SK-N-SH (cell line): ENCODE results near the gene KAT6B. TPM values are rescaled to one million over a fixed set of nuclear protein-coding genes. Genes with fewer than 3 reads are reported as not detected.

Experiments used
- CTCF ChIA-PET: fragments of 300-600, 350-600 bp; formaldehyde crosslinking; extraction: SDS; loops from one replicate; lab custom pipeline; 2021; lab: Yijun Ruan, JAX
- POLR2A ChIA-PET: fragments of 350-600 bp; sonication (Branson Sonifier 250); formaldehyde crosslinking; extraction: SDS; loops from one replicate; lab custom pipeline; 2020; ENCODE audit warnings: antibody characterized with exemption, inconsistent platforms; lab: Yijun Ruan, JAX
- DNase-seq: peaks from one replicate; pipeline ENCODE4 v3.0.0; 2012
- H2AFZ ChIP-seq: fragments of 200-600 bp; sonication (generic); 2 replicates; pipeline ENCODE4 v1.8.1; 2016; ENCODE audit warnings: antibody characterized with exemption, mild to moderate bottlenecking, low read depth
- H3F3A ChIP-seq: fragments of 200-600 bp; sonication (generic); replicated peaks from 2 replicates; pipeline ENCODE3; 2016; ENCODE audit warnings: antibody characterized with exemption, mild to moderate bottlenecking; ENCODE audit not compliant: insufficient read depth
- H3K27ac ChIP-seq, 2 experiments: fragments of 200-500 bp in 1 of 2; fragments of 200-600 bp in 1 of 2; sonication (Bioruptor generic) in 1 of 2; sonication (generic), shearing (Covaris generic) in 1 of 2; 2 replicates each; pipeline versions ENCODE4 v1.5.1 to v1.6.1; 2014 to 2016; ENCODE audit warnings: low read depth in 2 of 2, inconsistent platforms in 1 of 2, low read length in 1 of 2, mild to moderate bottlenecking in 1 of 2, mixed read lengths in 1 of 2
- H3K27me3 ChIP-seq: fragments of 200-600 bp; sonication (generic), shearing (Covaris generic); 2 replicates; pipeline ENCODE4 v1.6.1; 2016; ENCODE audit warnings: mixed run types; ENCODE audit not compliant: insufficient read depth
- H3K36me3 ChIP-seq, 2 experiments: fragments of 200-500 bp in 1 of 2; fragments of 200-600 bp in 1 of 2; sonication (Bioruptor generic) in 1 of 2; sonication (generic) in 1 of 2; replicated peaks in 1 of 2; 2 replicates each; pipeline versions ENCODE3 to v1.5.1; 2014 to 2016; ENCODE audit warnings: low read length in 1 of 2, mild to moderate bottlenecking in 1 of 2; ENCODE audit not compliant: insufficient read depth in 2 of 2, control insufficient read depth in 1 of 2
- H3K4me1 ChIP-seq, 2 experiments: fragments of 200-500 bp in 1 of 2; fragments of 200-600 bp in 1 of 2; sonication (Bioruptor generic) in 1 of 2; sonication (generic), shearing (Covaris generic) in 1 of 2; 2 replicates each; pipeline versions ENCODE4 v1.5.1 to v1.6.1; 2014 to 2016; ENCODE audit warnings: low read depth in 1 of 2, low read length in 1 of 2, mixed run types in 1 of 2; ENCODE audit not compliant: insufficient read depth in 2 of 2, control insufficient read depth in 1 of 2
- H3K4me2 ChIP-seq: fragments of 200-600 bp; sonication (generic), shearing (Covaris generic); 2 replicates; pipeline ENCODE4 v1.6.1; 2017; ENCODE audit warnings: mixed run types
- H3K4me3 ChIP-seq, 2 experiments: fragments of 200-500 bp in 1 of 2; fragments of 200-600 bp in 1 of 2; sonication (Bioruptor generic) in 1 of 2; sonication (generic), shearing (Covaris generic) in 1 of 2; 2 replicates each; pipeline versions ENCODE4 v1.5.1 to v1.8.1; 2014 to 2016; ENCODE audit warnings: low read depth in 2 of 2, inconsistent platforms in 1 of 2, low read length in 1 of 2, mild to moderate bottlenecking in 1 of 2, mixed read lengths in 1 of 2, moderate library complexity in 1 of 2
- H3K79me2 ChIP-seq: fragments of 200-600 bp; sonication (generic); 2 replicates; pipeline ENCODE4 v1.8.1; 2017; ENCODE audit warnings: mild to moderate bottlenecking; ENCODE audit not compliant: insufficient read depth
- H3K9ac ChIP-seq: fragments of 200-600 bp; sonication (generic); 2 replicates; pipeline ENCODE4 v1.6.1; 2017; ENCODE audit warnings: mixed run types
- H3K9me2 ChIP-seq: fragments of 200-600 bp; sonication (generic); 2 replicates; pipeline ENCODE4 v1.6.1; 2017; ENCODE audit warnings: mixed run types
- H3K9me3 ChIP-seq: fragments of 200-600 bp; sonication (generic); 2 replicates; pipeline ENCODE4 v1.6.1; 2017; ENCODE audit warnings: mixed run types, mild to moderate bottlenecking, moderate library complexity
- H4K20me1 ChIP-seq: fragments of 200-600 bp; sonication (generic); 2 replicates; pipeline ENCODE4 v1.6.1; 2017; ENCODE audit warnings: mild to moderate bottlenecking, mixed run types; ENCODE audit not compliant: insufficient read depth
- CHD2 ChIP-seq: fragments of 150-350 bp; IDR thresholded peaks from 2 replicates; pipeline ENCODE4 v1.6.1; 2018; ENCODE audit warnings: low read length; ENCODE audit not compliant: partially characterized antibody
- ELF1 ChIP-seq: IDR thresholded peaks from 2 replicates; pipeline ENCODE4 v1.4.0; 2012
- FOSL2 ChIP-seq: IDR thresholded peaks from 2 replicates; pipeline ENCODE4 v1.4.0; 2012; ENCODE audit warnings: low read depth, mild to moderate bottlenecking, moderate library complexity, borderline replicate concordance
- GABPA ChIP-seq: IDR thresholded peaks from 2 replicates; pipeline ENCODE4 v1.4.0; 2012; ENCODE audit warnings: low read depth, mild to moderate bottlenecking
- GATA2 ChIP-seq: sonication (generic); formaldehyde crosslinking; IDR thresholded peaks from 2 replicates; pipeline ENCODE4 v1.5.0; 2020; ENCODE audit warnings: mild to moderate bottlenecking, missing genetic modification reagents
- MAX ChIP-seq: IDR thresholded peaks from 2 replicates; pipeline ENCODE4 v1.4.0; 2012; ENCODE audit warnings: low read depth
- NFIC ChIP-seq: IDR thresholded peaks from 2 replicates; pipeline ENCODE4 v1.4.0; 2012; ENCODE audit warnings: borderline replicate concordance
- RAD21 ChIP-seq: IDR thresholded peaks from 2 replicates; pipeline ENCODE4 v1.6.1; 2012; ENCODE audit warnings: mild to moderate bottlenecking, low read length
- RFX5 ChIP-seq: IDR thresholded peaks from 2 replicates; pipeline ENCODE4 v1.6.1; 2012; ENCODE audit warnings: mild to moderate bottlenecking, improper control_type of control experiment, low read length
- RXRA ChIP-seq: IDR thresholded peaks from 2 replicates; pipeline ENCODE4 v1.4.0; 2012; ENCODE audit warnings: low read depth, mild to moderate bottlenecking, borderline replicate concordance
- SIN3A ChIP-seq: IDR thresholded peaks from 2 replicates; pipeline ENCODE4 v1.6.1; 2012; ENCODE audit warnings: low read depth, mild to moderate bottlenecking, low read length, moderate library complexity, borderline replicate concordance
- TCF12 ChIP-seq: IDR thresholded peaks from 2 replicates; pipeline ENCODE4 v1.4.0; 2012
- USF2 ChIP-seq: fragments of 150-350 bp; IDR thresholded peaks from 2 replicates; pipeline ENCODE4 v1.6.1; 2017; ENCODE audit warnings: antibody characterized with exemption, low read length, low read depth, borderline replicate concordance
- YY1 ChIP-seq: IDR thresholded peaks from 2 replicates; pipeline ENCODE4 v1.4.0; 2012; ENCODE audit warnings: low read depth, mild to moderate bottlenecking
- ZBTB33 ChIP-seq: IDR thresholded peaks from 2 replicates; pipeline ENCODE4 v1.4.0; 2012; ENCODE audit warnings: low read depth, borderline replicate concordance
- WGBS: methylation state at CpG from one replicate; pipeline ENCODE4 v1.1.6; 2017; ENCODE audit warnings: low lambda C conversion rate; 5-methylcytosine and 5-hydroxymethylcytosine counted together
- polyA plus RNA-seq, 3 experiments: library from polyadenylated mRNA; depleted of rRNA; stranded (reverse); fragments of >200 nt; gene quantifications; 2 replicates each; pipeline ENCODE4 v1.2.3, GENCODE V29; 2012
- TF ChIP-seq, protein P1 (sequence below): fragments of 150-350 bp; IDR thresholded peaks from 2 replicates; pipeline ENCODE4 v1.6.1; 2016; ENCODE audit warnings: mild to moderate bottlenecking, low read depth, low read length
- TF ChIP-seq, protein P2 (sequence below): IDR thresholded peaks from 2 replicates; pipeline ENCODE4 v1.6.1; 2012; ENCODE audit warnings: mild to moderate bottlenecking, low read depth, low read length, moderate library complexity

Gene KAT6B
- polyA plus RNA-seq, 1 of the 3 experiments (the other 2 are of a cell fraction), result 4.3 TPM

- 93% methylated on average over 1 of the region's 1 CpG for WGBS
- Histone ChIP-seq H3K36me3 (no peaks in the 10 kb centered on the region), H3K4me1 (peaks cover 6 to 13% of the 10 kb centered on the region in 2 experiments; a peak in 3 of 4 replicates), H3K9ac (no peak overlapping the region; the same call in 1 of the 2 replicates), H3K79me2 (peaks cover 67% of the 10 kb centered on the region), H3K27me3 (no peaks in the 10 kb centered on the region), H3K4me3 (no peak overlapping the region), H3K9me2 (no peaks in the 10 kb centered on the region), H3F3A (peaks cover 11% of the 10 kb centered on the region), H2AFZ (no peak overlapping the region), H3K4me2 (peak overlapping the region; percentile 53; the same call in 1 of the 2 replicates), H4K20me1 (peaks cover 28% of the 10 kb centered on the region), H3K9me3 (no peaks in the 10 kb centered on the region), H3K27ac (peak overlapping the region in 1 of 2 experiments; percentile 77; a peak in 2 of 4 replicates)
- ChIA-PET CTCF (no interaction called here), POLR2A (no interaction called here)
- no peak for DNase-seq
- TF ChIP-seq RFX5, result no peak
- no peak for TF ChIP-seq SIN3A
- TF ChIP-seq TCF12, result no peak
- TF ChIP-seq ELF1, result no peak
- TF ChIP-seq ZBTB33, result no peak
- no peak for TF ChIP-seq MAX
- TF ChIP-seq FOSL2, result no peak
- no peak for TF ChIP-seq GABPA
- no peak for TF ChIP-seq RXRA
- TF ChIP-seq CHD2, result no peak
- TF ChIP-seq, protein P1, sequence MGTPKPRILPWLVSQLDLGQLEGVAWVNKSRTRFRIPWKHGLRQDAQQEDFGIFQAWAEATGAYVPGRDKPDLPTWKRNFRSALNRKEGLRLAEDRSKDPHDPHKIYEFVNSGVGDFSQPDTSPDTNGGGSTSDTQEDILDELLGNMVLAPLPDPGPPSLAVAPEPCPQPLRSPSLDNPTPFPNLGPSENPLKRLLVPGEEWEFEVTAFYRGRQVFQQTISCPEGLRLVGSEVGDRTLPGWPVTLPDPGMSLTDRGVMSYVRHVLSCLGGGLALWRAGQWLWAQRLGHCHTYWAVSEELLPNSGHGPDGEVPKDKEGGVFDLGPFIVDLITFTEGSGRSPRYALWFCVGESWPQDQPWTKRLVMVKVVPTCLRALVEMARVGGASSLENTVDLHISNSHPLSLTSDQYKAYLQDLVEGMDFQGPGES, result no peak
- TF ChIP-seq RAD21, result no peak
These were observed 111.0 kb downstream of the KAT6B start for GRCh38 chr10:74937266-74937856.

- DNase-seq, result no peak
- H3K4me1 ChIP-seq, result peaks cover 16 to 18% of the 10 kb centered on the region in 2 experiments; a peak in 3 of 4 replicates
- peaks cover 22% of the 10 kb centered on the region; the same call in 1 of the 2 replicates for H4K20me1 ChIP-seq
- no peak overlapping the region for H3K4me3 ChIP-seq
- H3K4me2 ChIP-seq, result no peak overlapping the region
- H3K36me3 ChIP-seq, result no peaks in the 10 kb centered on the region
- CTCF ChIA-PET, result no interaction called here
- POLR2A ChIA-PET, result no interaction called here
- H3F3A ChIP-seq, result peaks cover 9% of the 10 kb centered on the region
- no peaks in the 10 kb centered on the region for H3K27me3 ChIP-seq
- H2AFZ ChIP-seq, result no peak overlapping the region
- no peaks in the 10 kb centered on the region for H3K9me3 ChIP-seq
- 97% methylated on average over 7 of the region's 7 CpGs for WGBS
- H3K79me2 ChIP-seq, result peaks cover 63% of the 10 kb centered on the region
- H3K9ac ChIP-seq, result no peak overlapping the region
- H3K27ac ChIP-seq, result no peak overlapping the region
- no peaks in the 10 kb centered on the region for H3K9me2 ChIP-seq
- TF ChIP-seq ELF1 (no peak), MAX (no peak), USF2 (no peak), GATA2 (CRISPR knock-in tag) (no peak), TCF12 (no peak), NFIC (no peak), YY1 (no peak)
- TF ChIP-seq, protein P2, sequence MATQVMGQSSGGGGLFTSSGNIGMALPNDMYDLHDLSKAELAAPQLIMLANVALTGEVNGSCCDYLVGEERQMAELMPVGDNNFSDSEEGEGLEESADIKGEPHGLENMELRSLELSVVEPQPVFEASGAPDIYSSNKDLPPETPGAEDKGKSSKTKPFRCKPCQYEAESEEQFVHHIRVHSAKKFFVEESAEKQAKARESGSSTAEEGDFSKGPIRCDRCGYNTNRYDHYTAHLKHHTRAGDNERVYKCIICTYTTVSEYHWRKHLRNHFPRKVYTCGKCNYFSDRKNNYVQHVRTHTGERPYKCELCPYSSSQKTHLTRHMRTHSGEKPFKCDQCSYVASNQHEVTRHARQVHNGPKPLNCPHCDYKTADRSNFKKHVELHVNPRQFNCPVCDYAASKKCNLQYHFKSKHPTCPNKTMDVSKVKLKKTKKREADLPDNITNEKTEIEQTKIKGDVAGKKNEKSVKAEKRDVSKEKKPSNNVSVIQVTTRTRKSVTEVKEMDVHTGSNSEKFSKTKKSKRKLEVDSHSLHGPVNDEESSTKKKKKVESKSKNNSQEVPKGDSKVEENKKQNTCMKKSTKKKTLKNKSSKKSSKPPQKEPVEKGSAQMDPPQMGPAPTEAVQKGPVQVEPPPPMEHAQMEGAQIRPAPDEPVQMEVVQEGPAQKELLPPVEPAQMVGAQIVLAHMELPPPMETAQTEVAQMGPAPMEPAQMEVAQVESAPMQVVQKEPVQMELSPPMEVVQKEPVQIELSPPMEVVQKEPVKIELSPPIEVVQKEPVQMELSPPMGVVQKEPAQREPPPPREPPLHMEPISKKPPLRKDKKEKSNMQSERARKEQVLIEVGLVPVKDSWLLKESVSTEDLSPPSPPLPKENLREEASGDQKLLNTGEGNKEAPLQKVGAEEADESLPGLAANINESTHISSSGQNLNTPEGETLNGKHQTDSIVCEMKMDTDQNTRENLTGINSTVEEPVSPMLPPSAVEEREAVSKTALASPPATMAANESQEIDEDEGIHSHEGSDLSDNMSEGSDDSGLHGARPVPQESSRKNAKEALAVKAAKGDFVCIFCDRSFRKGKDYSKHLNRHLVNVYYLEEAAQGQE, result no peak
These were observed 117.8 kb downstream of the KAT6B start for GRCh38 chr10:74944205-74944604.
